HCT116 (cell line): ENCODE results near the gene GRM8. TPM values are rescaled to one million over a fixed set of nuclear protein-coding genes. Genes with fewer than 3 reads are reported as not detected.

Experiments
- ATAC-seq: fragments of 200-7000 bp; cut with Tn5 transposase; 2 replicates; pipeline ENCODE4 v1.9.1; 2020; ENCODE audit warnings: mild to moderate bottlenecking, moderate library complexity
- BruUV-seq: library from RNA; stranded (reverse); fragments of 400-500 nt; replicated peaks from 2 replicates; lab custom pipeline; 2021; lab: Mats Ljungman, UMichigan
- CTCF ChIA-PET: fragments of 300-600 bp; sonication (Branson Sonifier 250); formaldehyde crosslinking; loops from one replicate; lab custom pipeline; 2021; ENCODE audit warnings: antibody characterized with exemption; lab: Charles Lee
- POLR2A ChIA-PET: fragments of 300-600, 350-600 bp; sonication (Branson Sonifier 250); formaldehyde crosslinking; loops from one replicate; lab custom pipeline; 2021; ENCODE audit warnings: antibody characterized with exemption; lab: Charles Lee
- RAD21 ChIA-PET, 2 experiments: fragments of 300-600 bp; sonication (Branson Sonifier 250); formaldehyde crosslinking; loops; one replicate each; lab custom pipeline; 2023; ENCODE audit warnings: low total read pairs in 2 of 2; ENCODE audit not compliant: uncharacterized antibody in 2 of 2, unreplicated experiment in 2 of 2, low non-redundant PET in 1 of 2; lab: Charles Lee
- DNase-seq: peaks from one replicate; pipeline ENCODE4 v3.0.0-alpha.2; 2010; ENCODE audit warnings: low read depth, low spot score
- H2AFZ ChIP-seq: fragments of 200-600 bp; shearing (Covaris generic), sonication (generic); 2 replicates; pipeline ENCODE4 v1.6.1; 2017; ENCODE audit warnings: low read depth, mixed run types, mixed read lengths, antibody characterized with exemption, low read length; ENCODE audit not compliant: poor library complexity, severe bottlenecking
- H3K27ac ChIP-seq: 2 replicates; pipeline ENCODE4 v1.5.1; 2012; ENCODE audit warnings: low read depth, low read length
- H3K27me3 ChIP-seq: fragments of 200-600 bp; sonication (generic); 2 replicates; pipeline ENCODE4 v1.6.1; 2016; ENCODE audit warnings: mixed run types, low read length, mixed read lengths; ENCODE audit not compliant: insufficient read depth
- H3K36me3 ChIP-seq, 2 experiments: fragments of 200-500 bp in 1 of 2; fragments of 200-600 bp in 1 of 2; sonication (Bioruptor generic) in 1 of 2; sonication (generic) in 1 of 2; 2 replicates each; pipeline versions ENCODE4 v1.5.1 to v1.6.1; 2014 to 2016; ENCODE audit warnings: low read length in 2 of 2, inconsistent platforms in 1 of 2, mixed read lengths in 1 of 2, mixed run types in 1 of 2; ENCODE audit not compliant: insufficient read depth in 2 of 2, control insufficient read depth in 1 of 2
- H3K4me1 ChIP-seq, 2 experiments: fragments of 200-600 bp in 1 of 2; sonication (generic) in 1 of 2; 2 replicates each; pipeline versions ENCODE4 v1.5.1 to v1.6.1; 2012 to 2017; ENCODE audit warnings: low read length in 2 of 2, inconsistent platforms in 1 of 2, mild to moderate bottlenecking in 1 of 2, mixed read lengths in 1 of 2, mixed run types in 1 of 2, moderate library complexity in 1 of 2; ENCODE audit not compliant: insufficient read depth in 2 of 2, control insufficient read depth in 1 of 2
- H3K4me2 ChIP-seq: fragments of 200-600 bp; sonication (generic); 2 replicates; pipeline ENCODE4 v1.6.1; 2017; ENCODE audit warnings: mixed run types, low read length, mixed read lengths
- H3K4me3 ChIP-seq, 2 experiments: fragments of 200-600 bp in 1 of 2; sonication (generic) in 1 of 2; replicated peaks in 1 of 2; 2 replicates each; pipeline ENCODE4 v1.5.1; 2011 to 2016; ENCODE audit warnings: low read length in 2 of 2, control low read depth in 1 of 2, low read depth in 1 of 2, mild to moderate bottlenecking in 1 of 2, mixed read lengths in 1 of 2, mixed run types in 1 of 2
- H3K79me2 ChIP-seq: fragments of 200-600 bp; sonication (generic); 2 replicates; pipeline ENCODE4 v1.6.1; 2017; ENCODE audit warnings: mild to moderate bottlenecking, mixed run types, low read length, moderate library complexity, mixed read lengths; ENCODE audit not compliant: insufficient read depth
- H3K9ac ChIP-seq: fragments of 200-600 bp; sonication (generic); 2 replicates; pipeline ENCODE4 v1.6.1; 2016; ENCODE audit warnings: low read length, mixed read lengths
- H3K9me2 ChIP-seq: fragments of 200-600 bp; sonication (generic), shearing (Covaris generic); 2 replicates; pipeline ENCODE4 v1.6.1; 2017; ENCODE audit warnings: mixed run types, mild to moderate bottlenecking, moderate library complexity; ENCODE audit not compliant: insufficient read depth
- H3K9me3 ChIP-seq, 2 experiments: fragments of 200-500 bp in 1 of 2; fragments of 200-600 bp in 1 of 2; sonication (Bioruptor generic) in 1 of 2; sonication (generic) in 1 of 2; 2 replicates each; pipeline ENCODE4 v1.6.1; 2014 to 2017; ENCODE audit warnings: low read length in 2 of 2, mixed read lengths in 2 of 2, inconsistent platforms in 1 of 2, low read depth in 1 of 2, mild to moderate bottlenecking in 1 of 2, mixed run types in 1 of 2, moderate library complexity in 1 of 2; ENCODE audit not compliant: control insufficient read depth in 1 of 2, insufficient read depth in 1 of 2
- H4K20me1 ChIP-seq: fragments of 200-600 bp; sonication (generic), shearing (Covaris generic); 2 replicates; pipeline ENCODE4 v1.6.1; 2017; ENCODE audit warnings: mixed run types, mild to moderate bottlenecking, moderate library complexity; ENCODE audit not compliant: insufficient read depth
- CBX3 ChIP-seq: IDR thresholded peaks from 2 replicates; pipeline ENCODE4 v1.6.1; 2012; ENCODE audit warnings: low read depth
- CEBPB ChIP-seq: IDR thresholded peaks from 2 replicates; pipeline ENCODE4 v1.6.1; 2012; ENCODE audit warnings: low read depth
- ELF1 ChIP-seq: IDR thresholded peaks from 2 replicates; pipeline ENCODE4 v1.6.1; 2012; ENCODE audit warnings: low read depth, borderline replicate concordance
- EZH2 ChIP-seq: fragments of 200-600 bp; sonication (generic); IDR thresholded peaks from 2 replicates; pipeline ENCODE4 v1.6.1; 2017; ENCODE audit warnings: antibody characterized with exemption, mixed run types
- FOSL1 ChIP-seq: IDR thresholded peaks from 2 replicates; pipeline ENCODE4 v1.6.1; 2012; ENCODE audit warnings: low read depth
- JUND ChIP-seq: IDR thresholded peaks from 2 replicates; pipeline ENCODE4 v1.6.1; 2012
- POLR2A ChIP-seq: IDR thresholded peaks from 2 replicates; pipeline ENCODE4 v1.7.0; 2011; ENCODE audit warnings: borderline replicate concordance; ENCODE audit not compliant: insufficient read depth, insufficient read length; ENCODE audit errors: extremely low read depth
- POLR2AphosphoS5 ChIP-seq: IDR thresholded peaks from 2 replicates; pipeline ENCODE4 v1.6.1; 2011; ENCODE audit warnings: mild to moderate bottlenecking, low read depth, low read length, moderate library complexity
- SRF ChIP-seq: IDR thresholded peaks from 2 replicates; pipeline ENCODE4 v1.6.1; 2012; ENCODE audit warnings: low read depth
- YY1 ChIP-seq: IDR thresholded peaks from 2 replicates; pipeline ENCODE4 v1.6.1; 2011; ENCODE audit warnings: low read length, low read depth, moderate library complexity, mild to moderate bottlenecking; ENCODE audit not compliant: insufficient replicate concordance; ENCODE audit errors: extremely low read depth
- ZFX ChIP-seq: fragments of 450-650 bp; IDR thresholded peaks from 2 replicates; pipeline ENCODE4 v1.6.1; 2017
- ZNF274 ChIP-seq: fragments of 200-500 bp; sonication (Bioruptor generic); IDR thresholded peaks from 2 replicates; pipeline ENCODE4 v1.6.1; 2014; ENCODE audit warnings: mild to moderate bottlenecking, low read depth, low read length, inconsistent platforms
- intact Hi-C: fragments of 100-400 bp; cut with micrococcal nuclease; formaldehyde crosslinking; loops from 2 replicates; pipeline ENCODE4 v1.10.0; 2022
- total RNA-seq: library from RNA; stranded (reverse); gene quantifications from one replicate; pipeline ENCODE4 v1.2.1, GENCODE V29; 2021; ENCODE audit not compliant: unreplicated experiment
- TF ChIP-seq, protein P1 (sequence below): IDR thresholded peaks from 2 replicates; pipeline ENCODE4 v1.6.1; 2012
- TF ChIP-seq, protein P2 (sequence below): IDR thresholded peaks from 2 replicates; pipeline ENCODE4 v1.6.1; 2012
- TF ChIP-seq, protein P3 (sequence below), 3 experiments: fragments of 200-600 bp in 1 of 3; sonication (generic) in 1 of 3; IDR thresholded peaks in 2 of 3; conservative IDR thresholded peaks in 1 of 3; 2 replicates each; pipeline ENCODE4 v1.5.1; 2012 to 2017; ENCODE audit warnings: low read depth in 2 of 3, low read length in 2 of 3, antibody characterized with exemption in 1 of 3, borderline replicate concordance in 1 of 3, control low read depth in 1 of 3, mild to moderate bottlenecking in 1 of 3, mixed read lengths in 1 of 3, mixed run types in 1 of 3, moderate library complexity in 1 of 3; ENCODE audit not compliant: insufficient read depth in 1 of 3

Gene GRM8
- total RNA-seq, 1 experiment from 2014 or later = 0.05 TPM

DNA sequence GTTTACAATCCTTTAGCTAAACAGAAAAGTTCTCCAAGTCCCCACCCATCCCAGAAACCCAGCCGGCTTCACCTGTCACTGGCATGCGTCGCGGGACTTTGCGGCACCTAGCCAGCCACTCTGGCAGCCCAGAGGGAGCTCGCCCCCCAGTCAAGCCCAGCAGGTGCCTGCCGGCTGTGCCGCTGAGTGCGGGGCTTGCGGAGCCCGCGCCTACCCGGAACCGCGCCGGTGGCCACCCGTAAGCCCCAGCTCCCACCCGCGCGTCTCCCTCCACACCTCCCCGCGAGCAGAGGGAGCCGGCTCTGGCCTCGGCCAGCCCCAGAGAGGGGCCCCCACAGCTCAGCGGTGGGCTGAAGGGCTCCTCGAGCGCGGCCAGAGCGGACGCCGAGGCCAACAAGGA, 446.1 kb downstream of the GRM8 start:
- no TSS peak for BruUV-seq
- Histone ChIP-seq H3K27ac (no peak overlapping the region), H3K4me3 (no peak overlapping the region), H3K9me3 (no peaks in the 10 kb centered on the region), H3K4me1 (no peaks in the 10 kb centered on the region), H3K27me3 (no peaks in the 10 kb centered on the region), H4K20me1 (no peaks in the 10 kb centered on the region), H3K9me2 (no peaks in the 10 kb centered on the region), H3K9ac (no peak overlapping the region), H3K4me2 (no peak overlapping the region), H3K36me3 (no peaks in the 10 kb centered on the region), H3K79me2 (no peaks in the 10 kb centered on the region), H2AFZ (no peak overlapping the region)
- DNase-seq = no peak
- POLR2A ChIA-PET = no interaction called here
- intact Hi-C loops = no loop called here
- TF ChIP-seq ZNF274 = no peak
- RAD21 ChIA-PET = no interaction called here
- no peak for ATAC-seq
- CTCF ChIA-PET = no interaction called here

DNA sequence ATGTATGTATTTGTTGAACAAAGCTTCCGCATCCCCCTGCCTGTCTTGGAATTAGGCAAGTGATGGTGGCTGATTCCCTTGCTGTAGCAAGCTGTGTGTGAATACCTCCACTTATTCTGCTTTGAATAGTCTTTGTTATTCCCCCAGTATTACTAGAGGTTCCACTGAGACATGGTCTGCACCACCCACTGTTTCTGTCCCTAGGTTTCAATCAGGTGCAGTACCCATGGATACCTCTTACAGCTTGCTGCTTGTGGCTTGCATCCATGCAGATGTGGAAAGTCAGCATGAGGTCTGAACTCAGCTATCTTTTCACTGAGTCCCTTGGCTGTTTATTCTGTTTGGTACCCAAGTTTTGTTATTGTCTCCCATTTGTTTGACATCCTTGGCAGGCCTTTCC, 447.4 kb downstream of the GRM8 start:
- no peak for ATAC-seq
- intact Hi-C loops = no loop called here

More for the DNA sequence above, 447.4 kb downstream of the GRM8 start:
- no TSS peak for BruUV-seq
- Histone ChIP-seq H3K9me3 (no peaks in the 10 kb centered on the region), H3K4me3 (no peak overlapping the region), H3K9ac (no peak overlapping the region), H3K36me3 (no peaks in the 10 kb centered on the region), H3K79me2 (no peaks in the 10 kb centered on the region), H3K9me2 (no peaks in the 10 kb centered on the region), H3K27me3 (no peaks in the 10 kb centered on the region)
- CTCF ChIA-PET = no interaction called here
- DNase-seq = no peak
- RAD21 ChIA-PET = no interaction called here
- POLR2A ChIA-PET = no interaction called here
- TF ChIP-seq POLR2AphosphoS5 = no peak
- no peak for TF ChIP-seq FOSL1
- TF ChIP-seq, protein P1, sequence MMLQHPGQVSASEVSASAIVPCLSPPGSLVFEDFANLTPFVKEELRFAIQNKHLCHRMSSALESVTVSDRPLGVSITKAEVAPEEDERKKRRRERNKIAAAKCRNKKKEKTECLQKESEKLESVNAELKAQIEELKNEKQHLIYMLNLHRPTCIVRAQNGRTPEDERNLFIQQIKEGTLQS = no peak
- TF ChIP-seq, protein P2, sequence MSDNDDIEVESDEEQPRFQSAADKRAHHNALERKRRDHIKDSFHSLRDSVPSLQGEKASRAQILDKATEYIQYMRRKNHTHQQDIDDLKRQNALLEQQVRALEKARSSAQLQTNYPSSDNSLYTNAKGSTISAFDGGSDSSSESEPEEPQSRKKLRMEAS = no peak
- TF ChIP-seq EZH2 = no peak
- no peak for TF ChIP-seq ELF1
- no peak for TF ChIP-seq ZFX
- TF ChIP-seq CEBPB = no peak
- TF ChIP-seq CBX3 = no peak
- TF ChIP-seq, protein P3, sequence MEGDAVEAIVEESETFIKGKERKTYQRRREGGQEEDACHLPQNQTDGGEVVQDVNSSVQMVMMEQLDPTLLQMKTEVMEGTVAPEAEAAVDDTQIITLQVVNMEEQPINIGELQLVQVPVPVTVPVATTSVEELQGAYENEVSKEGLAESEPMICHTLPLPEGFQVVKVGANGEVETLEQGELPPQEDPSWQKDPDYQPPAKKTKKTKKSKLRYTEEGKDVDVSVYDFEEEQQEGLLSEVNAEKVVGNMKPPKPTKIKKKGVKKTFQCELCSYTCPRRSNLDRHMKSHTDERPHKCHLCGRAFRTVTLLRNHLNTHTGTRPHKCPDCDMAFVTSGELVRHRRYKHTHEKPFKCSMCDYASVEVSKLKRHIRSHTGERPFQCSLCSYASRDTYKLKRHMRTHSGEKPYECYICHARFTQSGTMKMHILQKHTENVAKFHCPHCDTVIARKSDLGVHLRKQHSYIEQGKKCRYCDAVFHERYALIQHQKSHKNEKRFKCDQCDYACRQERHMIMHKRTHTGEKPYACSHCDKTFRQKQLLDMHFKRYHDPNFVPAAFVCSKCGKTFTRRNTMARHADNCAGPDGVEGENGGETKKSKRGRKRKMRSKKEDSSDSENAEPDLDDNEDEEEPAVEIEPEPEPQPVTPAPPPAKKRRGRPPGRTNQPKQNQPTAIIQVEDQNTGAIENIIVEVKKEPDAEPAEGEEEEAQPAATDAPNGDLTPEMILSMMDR (IDR thresholded peaks at IDR 0.05 in 2 of 3, conservative IDR thresholded peaks at IDR 0.05 in 1 of 3; ENCODE audit: borderline replicate concordance in 1 of 3, insufficient read depth in 1 of 3, low read depth in 2 of 3, low read length in 2 of 3) = no peak
- TF ChIP-seq POLR2A = no peak
- TF ChIP-seq JUND = no peak
- no peak for TF ChIP-seq ZNF274
- TF ChIP-seq YY1 = no peak
- no peak for TF ChIP-seq SRF
- TF ChIP-seq, all 23 proteins: peak for 0
- no peak overlapping the region for H3K4me2 ChIP-seq
- no peak overlapping the region for H2AFZ ChIP-seq
- H3K4me1 ChIP-seq = no peaks in the 10 kb centered on the region
- no peak overlapping the region for H3K27ac ChIP-seq
- H4K20me1 ChIP-seq = no peaks in the 10 kb centered on the region
